Hepatocyte (in vitro differentiated cells): ENCODE results near the gene OSTM1.
"Not testable (repeated sequence)": the region's sequence is repeated elsewhere in the genome, so short reads cannot be mapped to it uniquely, and the experiment has no call there.

Experiments used
- EZH2 ChIP-seq: fragments of 200-600 bp; sonication (generic); IDR thresholded peaks from 2 replicates; pipeline ENCODE4 v1.6.1; 2016; ENCODE audit warnings: antibody characterized with exemption, mild to moderate bottlenecking, borderline replicate concordance
- TF ChIP-seq, protein P1 (sequence below): fragments of 200-600 bp; sonication (generic); IDR thresholded peaks from 2 replicates; pipeline ENCODE4 v1.5.1; 2016; ENCODE audit warnings: antibody characterized with exemption, mild to moderate bottlenecking; ENCODE audit not compliant: poor library complexity

DNA sequence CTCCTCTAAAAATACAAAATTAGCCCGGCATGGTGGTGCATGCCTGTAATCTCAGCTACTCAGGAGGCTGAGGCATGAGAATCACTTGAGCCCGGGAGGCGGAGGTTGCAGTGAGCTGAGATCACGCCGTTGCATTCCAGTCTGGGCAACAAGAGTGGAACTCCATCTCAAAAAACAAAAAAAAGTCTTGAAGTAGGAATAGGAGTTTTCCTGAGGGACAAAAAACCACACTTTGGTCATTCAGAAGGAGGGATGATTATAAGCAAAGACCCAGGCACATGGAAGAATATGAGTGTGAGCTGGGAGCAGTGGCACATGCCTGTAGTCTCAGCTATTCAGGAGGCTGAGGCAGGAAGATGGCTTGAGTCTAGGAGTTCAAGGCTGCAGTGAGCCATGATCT is 74.3 kb downstream of the OSTM1 start:
- TF ChIP-seq, protein P1, sequence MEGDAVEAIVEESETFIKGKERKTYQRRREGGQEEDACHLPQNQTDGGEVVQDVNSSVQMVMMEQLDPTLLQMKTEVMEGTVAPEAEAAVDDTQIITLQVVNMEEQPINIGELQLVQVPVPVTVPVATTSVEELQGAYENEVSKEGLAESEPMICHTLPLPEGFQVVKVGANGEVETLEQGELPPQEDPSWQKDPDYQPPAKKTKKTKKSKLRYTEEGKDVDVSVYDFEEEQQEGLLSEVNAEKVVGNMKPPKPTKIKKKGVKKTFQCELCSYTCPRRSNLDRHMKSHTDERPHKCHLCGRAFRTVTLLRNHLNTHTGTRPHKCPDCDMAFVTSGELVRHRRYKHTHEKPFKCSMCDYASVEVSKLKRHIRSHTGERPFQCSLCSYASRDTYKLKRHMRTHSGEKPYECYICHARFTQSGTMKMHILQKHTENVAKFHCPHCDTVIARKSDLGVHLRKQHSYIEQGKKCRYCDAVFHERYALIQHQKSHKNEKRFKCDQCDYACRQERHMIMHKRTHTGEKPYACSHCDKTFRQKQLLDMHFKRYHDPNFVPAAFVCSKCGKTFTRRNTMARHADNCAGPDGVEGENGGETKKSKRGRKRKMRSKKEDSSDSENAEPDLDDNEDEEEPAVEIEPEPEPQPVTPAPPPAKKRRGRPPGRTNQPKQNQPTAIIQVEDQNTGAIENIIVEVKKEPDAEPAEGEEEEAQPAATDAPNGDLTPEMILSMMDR: not testable (repeated sequence)
- not testable (repeated sequence) for TF ChIP-seq EZH2
